ENCODE measurements around the gene RBM33. TPM values are rescaled to one million over a fixed set of nuclear protein-coding genes. Genes with fewer than 3 reads are reported as not detected.
"Not testable (repeated sequence)": the region's sequence is repeated elsewhere in the genome, so short reads cannot be mapped to it uniquely, and the experiment has no call there.

The RBM33 gene
- total RNA-seq, 2 donors from 2014 or later: 56.9 to 60.2 TPM

GRCh38 chr7:155610633-155611193 is 33.7 kb upstream of the RBM33 start:
- Histone ChIP-seq H3K4me3 (no peak overlapping the region), H3K9ac (ENCODE audit: low read depth in 2 of 2, low read length in 2 of 2) (no peak overlapping the region), H3K36me3 (no peaks in the 10 kb centered on the region), H3K27me3 (no peaks in the 10 kb centered on the region), H3K27ac (no peak overlapping the region), H3K4me1 (no peaks in the 10 kb centered on the region), H3K9me3 (no peaks in the 10 kb centered on the region)
- intact Hi-C loops (cut with DNase I): no loop called here
- no peak for TF ChIP-seq CTCF (IDR thresholded peaks at IDR 0.05)
- no peak for DNase-seq

- Histone ChIP-seq H3K4me3 (no peak overlapping the region), H3K27me3 (no peaks in the 10 kb centered on the region), H3K4me1 (no peaks in the 10 kb centered on the region), H3K27ac (no peak overlapping the region), H3K36me3 (no peaks in the 10 kb centered on the region), H3K9ac (ENCODE audit: low read depth in 2 of 2, low read length in 2 of 2) (no peak overlapping the region), H3K9me3 (no peaks in the 10 kb centered on the region)
- no peak for DNase-seq
- intact Hi-C loops (cut with DNase I): no loop called here
- TF ChIP-seq CTCF (IDR thresholded peaks at IDR 0.05): no peak
Measured at GRCh38 chr7:155611808-155612447, 32.5 kb upstream of the RBM33 start.

GRCh38 chr7:155612658-155613057 is 31.8 kb upstream of the RBM33 start:
- no peak for DNase-seq
- Histone ChIP-seq H3K36me3 (no peaks in the 10 kb centered on the region), H3K9ac (ENCODE audit: low read depth in 2 of 2, low read length in 2 of 2) (no peak overlapping the region), H3K4me3 (no peak overlapping the region), H3K27me3 (no peaks in the 10 kb centered on the region), H3K9me3 (no peaks in the 10 kb centered on the region), H3K27ac (no peak overlapping the region), H3K4me1 (no peaks in the 10 kb centered on the region)
- TF ChIP-seq CTCF (IDR thresholded peaks at IDR 0.05): no peak
- intact Hi-C loops (cut with DNase I): no loop called here

- H3K27ac ChIP-seq; H3K27me3 ChIP-seq; H3K4me1 ChIP-seq; DNase-seq; H3K9me3 ChIP-seq; intact Hi-C loops (cut with DNase I); H3K9ac ChIP-seq (ENCODE audit: low read depth in 2 of 2, low read length in 2 of 2); H3K4me3 ChIP-seq; H3K36me3 ChIP-seq: not testable (repeated sequence)
Measured at GRCh38 chr7:155615085-155615484, 29.4 kb upstream of the RBM33 start.

- H3K9me3 ChIP-seq: no peaks in the 10 kb centered on the region
- intact Hi-C loops (cut with DNase I): no loop called here
- peak; percentile 84 for DNase-seq
- no peaks in the 10 kb centered on the region for H3K36me3 ChIP-seq
- no peak for TF ChIP-seq CTCF (IDR thresholded peaks at IDR 0.05)
- H3K9ac ChIP-seq (ENCODE audit: low read depth in 2 of 2, low read length in 2 of 2): peak overlapping the region in 1 of 2 donors; percentile 49
- H3K27me3 ChIP-seq: no peaks in the 10 kb centered on the region
- no peak overlapping the region for H3K4me3 ChIP-seq
- H3K27ac ChIP-seq: peak overlapping the region; percentile 87
- no peaks in the 10 kb centered on the region for H3K4me1 ChIP-seq
Measured at GRCh38 chr7:155618708-155619633, 25.5 kb upstream of the RBM33 start.
